Prostate gland (tissue), 2 donors: ENCODE results near the gene MPP3. TPM values are rescaled to one million over a fixed set of nuclear protein-coding genes. Genes with fewer than 3 reads are reported as not detected.

Experiments
- DNase-seq: peaks from one replicate; pipeline ENCODE4 v3.0.0-alpha.2; 2019; ENCODE audit warnings: low spot score
- H3K27ac ChIP-seq, 2 donors: fragments of 200-600 bp; sonication (generic); 2 replicates each; pipeline ENCODE4 v1.5.1; 2017 to 2019
- H3K27me3 ChIP-seq: fragments of 200-600 bp; sonication (generic); replicated peaks from 2 replicates; pipeline ENCODE4 v1.5.1; 2019; ENCODE audit not compliant: insufficient read depth
- H3K36me3 ChIP-seq, 2 donors: fragments of 200-600 bp; sonication (generic); 1 replicate in 1 of 2; 2 replicates in 1 of 2; pipeline versions ENCODE4 v1.5.1 to v1.8.1; 2017 to 2019
- H3K4me1 ChIP-seq: fragments of 200-600 bp; sonication (generic); replicated peaks from 2 replicates; pipeline ENCODE4 v1.5.1; 2019
- H3K4me3 ChIP-seq, 2 donors: fragments of 200-600 bp; sonication (generic); 2 replicates each; pipeline ENCODE4 v1.5.1; 2017 to 2019
- H3K9me3 ChIP-seq: fragments of 200-600 bp; sonication (generic); 2 replicates; pipeline ENCODE4 v1.5.1; 2017
- CTCF ChIP-seq, 4 experiments: fragments of 200-600 bp in 2 of 4; fragments of 450-650 bp in 2 of 4; sonication (generic) in 2 of 4; IDR thresholded peaks; 1 replicate in 3 of 4; 2 replicates in 1 of 4; pipeline ENCODE4 v1.5.1; 2016 to 2019; ENCODE audit warnings: antibody characterized with exemption in 4 of 4, mild to moderate bottlenecking in 2 of 4, moderate library complexity in 2 of 4
- POLR2A ChIP-seq: fragments of 450-650 bp; IDR thresholded peaks from one replicate; pipeline ENCODE4 v1.6.1; 2016; ENCODE audit warnings: antibody characterized with exemption, mild to moderate bottlenecking
- POLR2AphosphoS5 ChIP-seq: sonication (generic); formaldehyde crosslinking; IDR thresholded peaks from one replicate; pipeline ENCODE4 v1.6.1; 2017; ENCODE audit warnings: antibody characterized with exemption
- WGBS: methylation state at CpG from one replicate; pipeline ENCODE4 v1.1.5; 2018; 5-methylcytosine and 5-hydroxymethylcytosine counted together
- intact Hi-C: fragments of 100-400 bp; cut with DNase I; formaldehyde crosslinking; loops from one replicate; pipeline ENCODE4 v1.14.2; 2022
- total RNA-seq, 2 donors: library from RNA; depleted of rRNA; stranded (reverse); fragments of >200 nt; gene quantifications; one replicate each; pipeline ENCODE4 v1.1.0, GENCODE V29; 2016

The MPP3 gene
- total RNA-seq, 2 donors from 2014 or later = 4.4 to 16.4 TPM

DNA sequence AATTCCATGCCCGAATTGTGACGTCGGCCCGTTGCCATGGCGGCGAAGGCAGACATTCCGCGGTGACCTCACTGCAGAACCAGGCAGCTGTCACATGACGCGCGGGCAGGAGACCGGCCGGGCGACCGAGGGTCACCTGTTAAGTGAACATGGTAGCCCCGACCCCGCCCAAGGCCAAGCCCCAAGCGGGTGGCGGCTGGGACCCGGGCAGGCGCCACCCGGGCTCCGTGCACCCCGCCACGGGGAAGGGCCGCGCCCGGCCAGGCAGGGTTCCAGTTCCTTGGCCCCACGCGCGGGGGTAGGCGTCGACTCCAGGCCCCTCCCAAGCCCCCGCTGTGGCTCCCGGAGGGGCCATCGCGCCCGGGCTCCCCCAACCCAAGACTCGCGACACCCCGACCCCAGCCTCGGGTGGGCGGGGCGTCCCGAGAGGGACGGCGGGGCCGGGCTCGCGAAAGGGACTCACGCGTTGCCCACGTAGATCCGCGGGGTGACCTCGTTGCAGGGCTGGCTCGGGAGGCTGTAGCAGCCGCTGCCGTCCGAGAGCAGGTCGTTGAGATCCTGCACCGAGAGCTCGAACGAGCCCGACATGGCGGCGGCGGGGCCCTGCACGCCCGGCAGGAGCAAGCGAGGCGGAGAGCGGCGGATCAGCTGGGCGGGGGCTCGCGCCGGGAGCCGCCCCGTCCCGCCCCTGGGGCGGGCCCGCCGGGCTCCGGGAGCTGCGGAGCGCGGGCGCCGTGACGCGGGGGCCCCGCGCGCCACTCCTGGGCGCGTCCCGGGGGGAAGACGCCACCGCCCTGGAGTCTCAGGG lies 54.4 kb downstream of the MPP3 start, which contains the start of gene DUSP3:
Gene DUSP3, minus strand, starts transcription at position 641 of the 808 bp plus-strand sequence. Its CDS starts 53 bp downstream, at position 588.
- Histone ChIP-seq H3K27ac (peak within 1 kb of the TSS; percentile 100), H3K9me3 (no peaks in the 10 kb centered on the region), H3K36me3 (no peaks in the 10 kb centered on the region), H3K27me3 (no peaks in the 10 kb centered on the region), H3K4me1 (peaks cover 6% of the 10 kb centered on the region), H3K4me3 (peak within 1 kb of the TSS; percentile 98 to 100)
- under 1% methylated on average over 76 of the region's 100 CpGs for WGBS
- intact Hi-C loops = loop anchor here (5.0 to 10.0 kb wide), 3 partner anchors 54 to 374 kb away; partner anchors contain the start of genes CD300LG and MPP3
- peak; percentile 94 for DNase-seq
- TF ChIP-seq POLR2A (peak; percentile 91), POLR2AphosphoS5 (peak; percentile 91), CTCF (IDR thresholded peaks at IDR 0.05) (peak in 1 of 4 experiments; percentile 10)

- Histone ChIP-seq H3K4me1 (peaks cover 14% of the 10 kb centered on the region), H3K27me3 (no peaks in the 10 kb centered on the region), H3K27ac (peak overlapping the region in 1 of 2 donors; percentile 100), H3K9me3 (no peaks in the 10 kb centered on the region), H3K4me3 (no peak overlapping the region), H3K36me3 (peaks cover 0 to 7% of the 10 kb centered on the region in 2 donors)
- no peak for DNase-seq
- TF ChIP-seq POLR2A (no peak), POLR2AphosphoS5 (no peak), CTCF (IDR thresholded peaks at IDR 0.05) (no peak)
- intact Hi-C loops = loop anchor here (5.0 to 10.0 kb wide), 3 partner anchors 58 to 370 kb away; partner anchors contain the start of genes CD300LG and MPP3
- WGBS = 90% methylated on average over 16 of the region's 16 CpGs
These were observed 58.4 kb downstream of the MPP3 start for GRCh38 chr17:43774304-43775250.

DNA sequence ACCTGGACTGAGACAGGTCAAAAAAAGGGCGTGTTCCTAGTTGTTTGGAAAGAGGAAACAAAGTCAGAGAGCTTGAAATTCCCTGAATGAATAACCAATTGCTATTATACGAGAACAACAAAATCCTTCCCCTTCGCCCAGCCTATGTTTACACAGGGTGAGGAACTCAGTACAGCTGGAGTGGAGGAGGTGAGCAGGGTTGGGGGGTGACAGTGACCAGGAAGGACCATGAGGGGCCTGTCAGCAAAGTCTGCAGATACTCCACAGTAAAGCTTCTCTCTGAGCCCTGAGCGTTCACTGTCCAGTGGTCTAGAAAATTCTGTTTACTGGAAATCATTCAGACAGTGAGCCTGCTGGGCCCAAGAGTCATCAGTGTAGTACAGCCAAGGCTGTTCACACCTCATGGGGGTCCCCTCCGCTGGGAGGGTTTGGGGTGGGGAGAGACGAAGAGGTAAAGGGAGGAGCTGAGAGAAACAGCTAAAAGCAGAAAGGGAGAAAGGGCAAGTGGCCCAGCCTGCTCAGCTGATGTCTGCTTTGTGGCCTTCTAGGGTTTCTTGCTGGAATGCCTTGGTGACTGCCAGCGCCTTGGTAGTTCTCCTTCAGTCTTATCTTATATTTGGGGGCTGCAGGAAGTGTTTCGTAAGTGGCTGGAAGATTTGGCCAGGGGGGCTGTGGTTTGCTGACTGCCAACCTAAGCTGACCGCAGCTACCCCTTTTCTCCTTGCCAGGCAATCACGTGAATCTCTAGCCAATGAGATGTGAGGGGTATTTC lies 59.9 kb downstream of the MPP3 start:
- intact Hi-C loops = loop anchor here (10.0 kb wide), 1 partner anchor 368 kb away; no protein-coding TSS in a partner anchor
- H3K4me3 ChIP-seq = no peak overlapping the region
- peaks cover 14% of the 10 kb centered on the region for H3K4me1 ChIP-seq
- H3K9me3 ChIP-seq = no peaks in the 10 kb centered on the region
- TF ChIP-seq POLR2AphosphoS5 (peak; percentile 27), CTCF (IDR thresholded peaks at IDR 0.05) (no peak)
- no peaks in the 10 kb centered on the region for H3K27me3 ChIP-seq
- peak overlapping the region; percentile 40 to 70 for H3K27ac ChIP-seq
- 59% methylated on average over 10 of the region's 10 CpGs for whole genome bisulfite sequencing
- DNase-seq = no peak
- peaks cover 0 to 14% of the 10 kb centered on the region in 2 donors for H3K36me3 ChIP-seq

GRCh38 chr17:43771463-43771862 lies 61.5 kb downstream of the MPP3 start:
- Histone ChIP-seq H3K4me3 (no peak overlapping the region), H3K4me1 (peaks cover 12% of the 10 kb centered on the region), H3K27me3 (no peaks in the 10 kb centered on the region), H3K9me3 (no peaks in the 10 kb centered on the region), H3K27ac (no peak overlapping the region), H3K36me3 (peaks cover 0 to 14% of the 10 kb centered on the region in 2 donors)
- no peak for DNase-seq
- WGBS = 88% methylated on average over 9 of the region's 9 CpGs
- intact Hi-C loops = loop anchor here (10.0 kb wide), 1 partner anchor 367 kb away; no protein-coding TSS in a partner anchor
- TF ChIP-seq POLR2AphosphoS5 (no peak), CTCF (IDR thresholded peaks at IDR 0.05) (no peak), POLR2A (no peak)
